Fibroblast of pulmonary artery (primary cell): ENCODE data around the gene NCOA6.

Experiments
- DNase-seq: peaks from one replicate; pipeline ENCODE4 v3.0.0-alpha.2; 2010; ENCODE audit warnings: low read depth
- H3K4me3 ChIP-seq: replicated peaks from 2 replicates; pipeline ENCODE4 v1.5.1; 2011; ENCODE audit warnings: low read depth, mild to moderate bottlenecking, control low read depth, low read length, moderate library complexity
- TF ChIP-seq, protein P1 (sequence below): IDR thresholded peaks from 2 replicates; pipeline ENCODE4 v1.5.1; 2011; ENCODE audit warnings: mild to moderate bottlenecking, control low read depth, low read length, inconsistent platforms; ENCODE audit errors: missing control alignments

NCOA6 gene

DNA sequence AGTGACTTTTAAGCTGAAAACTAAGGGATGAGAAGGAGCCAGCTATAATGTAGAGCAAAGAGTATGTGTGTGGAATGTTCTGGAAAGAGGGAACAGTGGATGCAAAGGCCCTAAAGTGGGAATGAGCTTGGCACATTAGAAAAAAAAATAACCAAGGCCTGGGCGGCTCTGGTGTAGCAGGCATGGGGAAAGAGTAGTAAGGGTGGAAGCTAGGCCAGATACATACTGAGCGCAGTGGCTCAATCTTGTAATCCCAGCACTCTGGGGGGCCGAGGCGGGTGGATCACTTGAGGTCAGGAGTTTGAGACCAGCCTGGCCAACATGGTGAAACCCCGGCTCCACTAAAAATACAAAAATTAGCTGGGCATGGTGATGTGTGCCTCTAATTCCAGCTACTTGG lies 38.8 kb upstream of the NCOA6 start:
- no peak overlapping the region for H3K4me3 ChIP-seq
- no peak for DNase-seq
- TF ChIP-seq, protein P1, sequence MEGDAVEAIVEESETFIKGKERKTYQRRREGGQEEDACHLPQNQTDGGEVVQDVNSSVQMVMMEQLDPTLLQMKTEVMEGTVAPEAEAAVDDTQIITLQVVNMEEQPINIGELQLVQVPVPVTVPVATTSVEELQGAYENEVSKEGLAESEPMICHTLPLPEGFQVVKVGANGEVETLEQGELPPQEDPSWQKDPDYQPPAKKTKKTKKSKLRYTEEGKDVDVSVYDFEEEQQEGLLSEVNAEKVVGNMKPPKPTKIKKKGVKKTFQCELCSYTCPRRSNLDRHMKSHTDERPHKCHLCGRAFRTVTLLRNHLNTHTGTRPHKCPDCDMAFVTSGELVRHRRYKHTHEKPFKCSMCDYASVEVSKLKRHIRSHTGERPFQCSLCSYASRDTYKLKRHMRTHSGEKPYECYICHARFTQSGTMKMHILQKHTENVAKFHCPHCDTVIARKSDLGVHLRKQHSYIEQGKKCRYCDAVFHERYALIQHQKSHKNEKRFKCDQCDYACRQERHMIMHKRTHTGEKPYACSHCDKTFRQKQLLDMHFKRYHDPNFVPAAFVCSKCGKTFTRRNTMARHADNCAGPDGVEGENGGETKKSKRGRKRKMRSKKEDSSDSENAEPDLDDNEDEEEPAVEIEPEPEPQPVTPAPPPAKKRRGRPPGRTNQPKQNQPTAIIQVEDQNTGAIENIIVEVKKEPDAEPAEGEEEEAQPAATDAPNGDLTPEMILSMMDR, result no peak

DNA sequence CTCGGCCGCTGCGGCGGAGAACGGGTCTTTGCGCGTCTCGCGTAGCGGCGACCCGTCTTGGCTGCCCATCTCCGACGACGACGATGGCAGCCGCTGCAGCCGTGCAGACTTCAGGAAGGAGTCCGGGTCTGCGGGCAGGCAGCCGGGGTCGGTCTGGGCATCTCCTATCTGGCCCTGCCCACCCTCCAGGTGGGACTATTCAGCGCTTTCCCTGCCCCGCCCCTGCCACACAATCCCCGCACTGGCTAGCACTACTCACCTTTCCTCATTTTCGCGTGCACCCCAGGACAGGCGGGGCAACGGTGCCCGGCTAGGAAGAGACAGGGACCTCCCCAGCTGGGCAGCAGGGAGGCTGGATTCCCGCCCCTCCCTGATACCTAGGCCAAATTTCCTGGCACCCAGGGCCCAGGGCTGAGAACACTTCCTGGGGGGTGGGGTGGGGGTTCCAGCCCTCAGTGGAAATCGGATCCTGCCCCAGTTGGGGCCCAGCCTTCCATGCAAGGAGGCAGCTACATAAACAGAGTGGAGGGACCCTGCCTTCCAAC lies 38.0 kb upstream of the NCOA6 start:
- DNase-seq, result no peak
- no peak overlapping the region for H3K4me3 ChIP-seq
- TF ChIP-seq, protein P1, result no peak

DNA sequence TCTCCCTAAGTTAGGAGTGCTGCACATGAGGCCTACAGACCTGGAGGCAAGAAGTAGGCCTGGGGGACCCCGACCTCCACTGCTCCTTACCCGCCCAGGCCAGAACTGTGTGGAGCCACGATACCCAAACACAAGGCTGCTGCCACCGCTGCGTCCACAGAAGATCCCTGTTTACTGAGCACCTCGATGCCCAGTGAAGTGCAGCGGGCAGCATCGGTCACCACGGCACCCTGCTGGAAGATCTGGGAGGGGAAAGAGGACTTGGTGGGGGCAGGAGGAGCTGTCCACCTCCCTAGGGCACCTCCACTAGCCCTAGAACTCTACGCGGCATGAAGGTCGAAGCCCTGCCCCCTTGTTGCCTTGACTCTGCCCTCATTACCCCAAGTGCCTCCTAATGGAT lies 37.3 kb upstream of the NCOA6 start:
- TF ChIP-seq, protein P1, result no peak
- DNase-seq, result no peak
- H3K4me3 ChIP-seq, result no peak overlapping the region

DNA sequence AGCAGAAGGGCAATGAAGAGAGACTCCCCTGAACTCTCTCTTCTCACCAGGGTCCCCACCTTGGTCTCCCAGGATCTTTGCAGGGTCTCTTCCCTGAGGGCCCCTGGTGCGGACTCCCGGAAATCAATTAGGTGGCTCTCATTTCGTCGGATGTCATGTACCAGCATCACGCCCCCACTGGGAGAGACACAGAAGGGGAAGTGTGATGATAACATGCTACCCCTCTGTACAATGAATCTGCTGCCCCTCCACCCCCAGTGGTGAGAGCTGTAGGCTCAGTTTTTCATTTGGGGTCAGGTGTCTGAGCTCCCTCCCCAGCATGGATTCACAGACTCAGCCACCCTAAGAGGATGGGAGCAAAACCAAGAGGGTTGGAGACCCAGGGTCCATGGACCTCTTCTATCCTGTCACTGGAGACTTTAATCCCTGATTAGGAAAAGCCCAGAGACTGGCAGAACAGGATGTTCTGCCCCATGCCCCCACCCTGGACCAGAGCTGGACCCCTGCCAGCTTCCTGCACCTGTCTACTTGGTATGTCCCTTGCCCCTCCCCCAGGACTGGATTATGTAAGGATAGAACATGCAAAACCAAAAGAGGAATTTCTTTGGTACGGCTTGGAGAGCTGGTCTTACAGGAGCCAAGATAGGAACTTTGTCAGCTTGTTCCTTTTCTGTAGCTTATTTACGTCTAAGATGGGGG lies 36.1 kb upstream of the NCOA6 start:
- TF ChIP-seq, protein P1, result no peak
- no peak for DNase-seq
- no peak overlapping the region for H3K4me3 ChIP-seq

DNA sequence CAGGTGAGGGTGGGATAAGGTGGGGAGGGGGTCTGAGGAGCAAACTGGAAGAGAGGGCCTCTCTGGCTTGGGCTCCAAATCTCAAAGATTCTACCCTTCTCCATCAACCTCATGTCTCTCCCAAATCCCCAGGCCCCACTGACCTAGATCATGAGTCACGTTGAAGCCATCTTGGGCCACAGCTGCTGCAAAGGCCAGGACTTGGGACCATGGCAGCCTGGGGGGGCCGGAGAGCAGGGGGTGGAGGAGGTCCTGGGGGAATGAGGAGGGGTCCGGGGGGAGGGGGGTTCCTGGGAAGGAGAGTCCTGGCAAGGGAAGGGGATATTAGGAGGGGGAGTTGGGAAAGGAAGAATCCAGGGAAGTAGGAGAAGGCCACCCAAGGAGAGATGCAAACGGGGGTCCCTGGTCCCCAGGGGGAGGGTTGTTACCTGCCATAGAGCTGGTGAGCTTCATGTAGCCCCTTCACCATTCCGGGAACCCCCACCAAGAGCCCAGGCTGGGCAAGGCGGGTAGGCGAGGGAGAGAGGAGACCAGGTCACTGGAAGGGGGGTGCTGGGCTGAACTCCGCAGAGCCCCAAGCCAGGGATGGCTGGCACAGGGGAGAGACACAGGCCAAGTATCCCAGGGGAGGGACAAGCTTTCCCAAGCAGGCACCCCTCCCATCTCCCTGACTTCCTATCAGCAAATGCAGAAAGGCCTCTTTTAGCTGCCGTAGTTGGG lies 34.5 kb upstream of the NCOA6 start:
- TF ChIP-seq, protein P1, result no peak
- no peak for DNase-seq
- H3K4me3 ChIP-seq, result no peak overlapping the region

DNA sequence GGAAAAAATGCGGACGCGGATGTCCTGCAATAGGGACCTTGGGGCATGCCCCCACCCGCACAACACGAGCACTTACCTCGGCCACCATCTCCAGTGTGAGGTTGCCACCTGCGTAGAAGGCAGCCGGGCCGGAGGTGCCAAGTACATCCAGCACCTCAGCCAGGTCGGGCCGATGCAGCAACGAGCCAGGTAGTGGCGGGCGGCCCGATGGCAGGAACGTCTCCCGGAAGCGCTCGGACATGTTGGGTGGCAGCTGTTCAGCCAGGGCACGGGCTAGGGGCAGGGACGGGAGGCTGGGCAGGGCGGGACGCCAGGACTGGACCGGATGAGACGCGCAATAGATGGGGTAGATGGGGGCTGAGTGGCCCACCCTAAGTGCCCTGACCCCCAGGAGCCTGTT lies 33.9 kb upstream of the NCOA6 start:
- TF ChIP-seq, protein P1, result no peak
- no peak for DNase-seq
- H3K4me3 ChIP-seq, result no peak overlapping the region
